Dermis blood vessel endothelial cell (primary cell): Measurements from ENCODE around the gene ETV7. TPM values are rescaled to one million over a fixed set of nuclear protein-coding genes. Genes with fewer than 3 reads are reported as not detected.
A peak's percentile ranks its signal among the peaks of the same experiment; 100 is the strongest.
"Not testable (repeated sequence)": the region's sequence is repeated elsewhere in the genome, so short reads cannot be mapped to it uniquely, and the experiment has no call there.

Experiments
- DNase-seq: peaks from one replicate; pipeline ENCODE4 v3.0.0; 2010
- total RNA-seq: library from RNA; depleted of rRNA; stranded (reverse); fragments of >200 nt; gene quantifications from 2 replicates; pipeline ENCODE4 v1.2.3, GENCODE V29; 2014

ETV7 gene
- total RNA-seq, 1 donor from 2014 or later = 0.17 TPM

DNA sequence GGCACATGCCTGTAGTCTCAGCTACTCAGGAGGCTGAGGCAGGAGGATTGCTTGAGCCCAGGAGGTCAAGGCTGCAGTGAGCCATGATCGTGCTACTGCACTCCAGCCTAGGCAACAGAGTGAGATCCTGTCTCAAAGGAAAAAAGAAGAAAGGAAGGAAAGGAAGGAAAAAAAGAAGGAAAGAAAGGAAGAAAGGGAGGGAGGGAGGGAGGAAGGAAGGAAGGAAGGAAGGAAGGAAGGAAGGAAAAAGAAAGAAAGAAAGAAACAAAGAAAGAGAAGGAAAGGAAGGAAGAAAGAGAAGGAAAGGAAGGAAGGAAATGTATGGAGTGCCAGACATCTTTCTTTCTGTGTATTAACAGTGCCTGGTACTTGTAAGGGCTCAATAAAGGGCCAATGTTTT lies 49.2 kb downstream of the ETV7 start:
- not testable (repeated sequence) for DNase-seq

DNA sequence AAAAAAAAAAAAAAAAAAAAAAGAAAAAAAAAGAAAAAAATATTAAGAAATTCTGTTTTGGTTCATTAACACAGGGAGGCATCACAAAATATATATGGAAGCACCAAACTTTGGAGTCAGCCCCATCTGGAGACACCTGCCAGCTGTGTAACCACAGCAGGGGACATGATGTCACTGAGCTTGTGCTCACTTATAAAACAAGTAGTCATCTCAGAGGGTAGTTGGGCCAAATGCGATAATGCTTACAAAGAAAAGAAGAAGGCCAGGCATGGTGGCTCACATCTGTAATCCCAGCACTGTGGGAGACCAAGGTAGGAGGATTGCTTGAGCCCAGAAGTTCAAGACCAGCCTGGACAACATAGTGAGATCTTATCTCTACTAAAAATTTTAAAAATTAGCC lies 49.7 kb downstream of the ETV7 start:
- no peak for DNase-seq

DNA sequence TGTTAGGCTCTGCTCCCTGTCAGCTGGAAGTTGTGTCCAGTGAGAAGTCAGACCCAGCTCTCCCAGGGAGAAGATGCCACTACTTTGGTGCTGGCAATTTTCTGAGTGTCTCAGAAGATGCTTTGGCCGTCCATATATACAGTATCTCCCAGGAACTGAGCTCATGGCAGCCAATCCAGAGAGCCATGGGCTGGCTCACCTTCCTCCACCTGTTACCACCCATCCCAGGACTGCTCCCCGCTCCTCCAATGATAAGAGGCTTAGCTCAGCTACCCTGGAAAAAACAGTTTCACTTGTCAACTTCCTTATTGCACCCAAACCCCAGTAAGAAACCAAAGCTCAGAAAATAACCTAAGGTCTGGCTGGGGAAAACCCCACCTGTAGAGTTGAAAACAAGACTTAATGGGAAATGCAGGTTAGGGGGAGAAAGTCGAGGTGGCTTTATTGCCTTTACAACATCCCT lies 50.7 kb downstream of the ETV7 start, which contains the start of gene BNIP5:
Gene BNIP5, minus strand, starts transcription at position 110 of the 463 bp plus-strand sequence. CDS start 6,198 bp downstream, outside the sequence.
- DNase-seq = no peak

DNA sequence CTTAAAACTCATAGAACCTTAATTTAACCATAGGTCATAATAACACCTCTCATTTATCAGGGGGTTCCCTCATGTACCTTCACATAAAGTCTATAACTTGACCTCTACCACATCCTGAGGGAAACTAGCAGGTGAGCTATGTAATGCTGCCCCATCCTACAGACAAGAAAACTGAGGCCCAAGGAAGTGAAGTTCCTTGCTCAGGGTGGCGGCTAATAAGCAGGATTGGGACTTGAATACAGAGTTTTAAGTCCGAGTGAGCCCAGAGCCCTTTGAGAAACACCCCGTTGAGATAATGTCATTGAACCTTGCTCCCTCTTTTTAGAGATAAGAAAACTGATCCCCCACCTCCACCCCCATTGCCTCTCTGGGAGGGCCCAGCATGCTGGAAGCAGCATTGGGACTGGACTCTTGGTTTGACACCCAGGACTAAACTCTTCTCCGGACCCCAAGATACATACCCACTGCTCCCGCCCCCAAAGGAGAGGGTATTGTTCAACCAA lies 51.2 kb downstream of the ETV7 start:
- no peak for DNase-seq

DNA sequence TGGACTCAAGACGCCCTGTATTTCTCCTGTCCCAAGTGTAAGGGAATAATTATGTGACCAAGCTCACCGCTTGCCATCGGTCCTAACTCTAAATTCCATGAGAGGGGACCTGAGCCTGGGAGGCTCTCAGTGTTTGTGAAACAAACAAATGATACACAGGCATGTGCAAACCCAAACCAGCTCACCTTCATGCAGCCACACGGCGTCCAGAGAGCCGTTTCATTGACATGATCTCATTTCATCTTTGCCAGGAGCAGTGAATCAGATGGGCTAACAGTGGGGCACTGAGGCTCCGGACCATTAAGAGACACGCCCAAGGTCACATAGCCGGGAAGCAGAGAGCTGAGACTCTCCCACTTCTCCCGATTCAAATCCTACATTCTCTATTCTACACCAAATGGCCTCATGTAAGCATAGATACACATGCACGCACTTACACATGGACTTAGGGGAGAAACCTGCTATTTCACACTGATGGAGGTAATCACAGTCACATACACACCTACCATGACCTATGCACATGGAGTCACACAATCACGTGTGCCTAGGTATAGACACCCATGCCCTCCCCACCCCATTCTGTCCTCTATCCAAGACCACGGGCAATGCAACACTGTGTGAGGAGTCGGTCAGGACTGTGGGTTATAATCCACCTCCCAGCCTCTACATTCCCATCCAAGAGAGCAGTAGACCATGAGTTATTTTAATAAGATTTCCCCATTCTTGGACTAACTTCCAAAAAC lies 51.8 kb downstream of the ETV7 start:
- no peak for DNase-seq

DNA sequence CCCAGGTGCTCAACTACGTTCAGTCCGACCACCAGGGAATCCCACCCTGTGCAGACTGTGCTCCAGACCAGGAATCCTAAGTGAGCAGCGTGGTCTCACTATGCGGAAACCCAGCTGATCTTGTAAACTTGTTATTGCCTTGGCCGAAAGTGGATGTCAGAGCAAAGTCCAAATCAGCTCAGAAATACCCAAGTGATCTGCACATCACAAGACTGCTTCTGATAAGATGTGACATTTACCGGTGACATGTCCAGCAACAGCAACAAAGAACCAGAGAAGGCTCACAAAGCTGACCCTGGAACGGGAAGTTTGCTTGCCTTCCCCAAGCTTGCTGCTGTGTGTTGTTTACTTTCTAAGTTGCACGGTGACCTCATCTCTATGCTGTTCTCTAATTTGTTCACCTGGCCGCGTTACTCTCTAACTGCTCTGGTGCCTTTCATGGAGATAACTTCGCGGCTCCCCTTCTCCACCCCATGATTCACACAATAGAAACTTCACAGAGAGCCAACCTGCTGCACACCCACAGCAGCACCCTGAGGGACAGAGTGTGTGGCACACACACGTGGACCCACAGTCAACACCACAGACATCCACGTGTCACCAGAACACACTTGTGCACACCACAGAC lies 52.5 kb downstream of the ETV7 start:
- DNase-seq = no peak

DNA sequence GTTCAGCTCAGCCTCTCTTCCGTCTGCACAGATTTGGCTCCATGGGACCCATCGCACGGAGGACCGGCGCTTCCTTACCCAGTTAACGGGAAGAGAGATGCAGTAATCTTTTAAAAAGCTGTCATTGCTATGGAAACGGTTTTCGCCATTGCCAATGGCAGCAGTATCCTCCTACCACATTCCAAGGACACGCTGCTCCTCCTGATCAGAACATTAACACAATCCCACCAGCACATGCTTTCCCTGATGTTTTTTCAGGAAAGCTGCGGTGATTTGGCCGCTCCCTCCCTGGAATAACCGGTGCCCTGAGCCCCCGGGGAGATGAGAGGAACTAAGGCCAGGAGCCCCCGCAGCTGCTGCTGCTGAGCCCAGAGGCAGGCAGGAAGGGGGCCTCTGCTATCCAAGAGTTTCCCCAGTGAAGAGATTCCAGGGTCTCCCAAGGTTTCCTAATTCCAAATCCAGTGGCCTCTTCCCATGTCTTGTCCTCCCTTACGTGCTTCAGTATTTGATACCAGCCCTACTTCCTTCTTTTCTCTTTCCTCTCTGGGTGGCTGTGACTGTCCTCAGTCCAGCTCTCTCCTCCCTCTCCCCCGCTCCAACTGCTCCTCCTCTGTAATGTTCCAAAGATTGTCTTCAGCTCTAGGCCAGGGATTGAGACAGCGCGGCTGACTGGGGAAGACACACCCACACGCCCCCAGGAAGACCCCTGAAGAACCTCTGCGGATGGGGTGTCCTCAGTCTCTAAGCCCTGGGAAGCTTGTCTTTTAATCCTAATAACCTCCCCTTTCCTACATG lies 53.3 kb downstream of the ETV7 start:
- no peak for DNase-seq

DNA sequence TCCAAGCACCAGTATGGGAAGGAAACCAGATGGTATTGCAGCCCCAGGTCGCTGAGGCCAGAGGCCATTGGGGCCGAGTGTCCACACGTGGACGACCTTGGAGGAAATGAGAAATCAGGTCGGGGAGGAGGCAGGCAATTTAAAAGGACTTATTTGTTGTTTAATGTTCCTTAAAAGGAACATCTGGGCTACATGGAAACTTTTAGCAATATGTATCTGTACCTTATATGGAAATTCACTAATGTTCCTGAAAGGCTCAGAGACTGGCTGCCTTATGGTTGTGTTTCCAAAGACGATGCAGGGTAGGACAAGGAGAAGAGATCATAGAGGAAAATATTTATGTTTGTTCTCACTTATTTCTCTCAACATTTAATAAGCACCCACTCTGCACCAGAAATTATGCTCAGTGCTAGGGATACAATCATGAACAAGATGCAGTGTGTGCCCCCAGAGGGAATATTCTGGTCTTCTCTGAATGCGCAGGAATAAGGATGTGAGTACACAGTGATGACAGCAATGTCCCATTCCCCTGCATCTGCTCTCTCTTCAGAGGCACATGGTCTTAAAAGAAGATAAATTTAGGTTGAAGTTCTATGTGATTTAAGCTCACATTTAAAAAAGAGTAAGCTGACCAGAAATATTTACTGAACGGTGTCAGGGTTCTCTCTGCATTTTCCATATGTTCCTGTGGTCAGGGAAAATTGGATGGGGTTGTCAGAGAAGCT lies 54.1 kb downstream of the ETV7 start:
- no peak for DNase-seq

DNA sequence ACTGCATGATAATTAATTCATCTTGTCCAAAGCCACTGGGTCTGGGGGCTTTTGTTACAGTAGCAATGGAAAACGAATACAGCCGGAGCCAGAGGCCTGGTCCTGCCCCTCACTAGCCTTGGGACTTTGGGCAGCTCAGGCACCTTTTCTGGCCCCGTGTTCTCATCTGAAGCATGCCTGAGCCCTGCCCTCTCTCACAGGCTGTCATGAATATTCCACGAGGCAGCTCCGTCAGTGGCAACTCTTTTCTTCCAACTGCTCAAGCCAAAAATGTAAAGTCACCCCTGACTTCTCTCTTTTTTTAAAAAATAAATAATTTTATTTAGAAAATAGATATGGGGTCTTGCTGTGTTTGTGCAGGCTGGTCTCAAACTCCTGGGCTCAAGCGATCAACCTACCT lies 56.1 kb downstream of the ETV7 start:
- DNase-seq = no peak

DNA sequence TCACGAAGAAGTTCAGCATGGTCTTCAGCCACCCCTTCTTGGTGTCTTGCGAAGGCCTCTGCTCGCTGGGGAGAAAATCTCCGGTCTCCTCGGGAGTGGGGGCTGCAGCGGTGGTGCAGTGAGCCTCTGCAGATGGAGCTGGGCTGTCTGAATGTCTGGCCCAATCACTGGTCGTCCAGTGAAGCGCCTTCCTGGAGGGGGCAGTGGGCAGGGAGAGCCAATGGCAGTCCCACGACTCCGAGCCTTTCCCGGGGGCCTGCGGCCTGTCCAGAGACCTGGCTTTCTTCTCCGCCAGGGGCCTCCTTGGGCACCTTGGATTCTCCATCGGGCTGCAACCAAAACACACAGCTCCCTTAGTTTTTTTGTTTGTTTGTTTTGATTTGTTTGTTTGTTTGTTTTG lies 57.1 kb downstream of the ETV7 start:
- no peak for DNase-seq

DNA sequence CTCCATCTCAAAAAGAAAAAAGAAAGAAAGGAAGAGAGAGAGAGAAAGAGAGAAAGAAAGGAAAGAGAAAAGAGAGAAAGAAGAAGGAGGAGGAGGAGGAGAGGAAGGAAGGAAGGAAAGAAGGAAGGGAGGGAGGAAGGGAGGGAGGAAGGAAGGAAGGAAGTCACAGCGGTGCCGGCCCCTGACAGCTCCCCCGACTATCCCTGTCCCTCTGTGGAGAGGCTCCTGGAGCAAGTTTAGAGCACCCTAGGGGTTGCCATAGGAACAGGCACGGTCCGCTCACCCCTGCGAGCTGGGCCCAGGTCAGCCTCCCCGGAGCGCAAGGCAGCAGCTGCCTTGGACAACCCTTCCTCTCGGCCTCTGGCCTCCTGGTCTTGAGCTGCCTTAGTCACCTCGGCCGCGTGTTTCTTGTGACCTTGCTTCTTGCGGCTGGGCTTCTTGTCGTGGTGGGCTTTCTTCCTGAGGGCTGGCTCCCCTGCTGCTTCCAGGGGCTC lies 57.6 kb downstream of the ETV7 start:
- no peak for DNase-seq

DNA sequence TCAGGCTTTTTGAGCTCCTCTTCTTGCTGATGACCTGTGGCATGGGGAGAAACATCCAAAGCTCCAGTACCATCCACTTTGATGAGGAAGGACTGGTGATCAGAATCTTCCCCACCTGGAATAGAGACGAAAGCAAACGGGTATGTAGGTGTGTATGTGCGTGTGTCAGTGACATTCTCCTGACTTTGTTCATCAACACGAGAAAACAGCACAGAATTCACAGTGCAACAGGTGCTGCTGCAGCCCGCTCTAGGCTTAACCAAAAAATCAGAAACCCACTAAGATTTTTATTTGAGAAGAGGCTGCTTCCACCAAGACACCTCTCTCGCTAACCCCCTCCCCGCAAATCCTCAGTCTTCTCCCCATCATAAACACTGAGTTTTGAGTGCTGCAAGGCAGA lies 58.9 kb downstream of the ETV7 start:
- DNase-seq = no peak

DNA sequence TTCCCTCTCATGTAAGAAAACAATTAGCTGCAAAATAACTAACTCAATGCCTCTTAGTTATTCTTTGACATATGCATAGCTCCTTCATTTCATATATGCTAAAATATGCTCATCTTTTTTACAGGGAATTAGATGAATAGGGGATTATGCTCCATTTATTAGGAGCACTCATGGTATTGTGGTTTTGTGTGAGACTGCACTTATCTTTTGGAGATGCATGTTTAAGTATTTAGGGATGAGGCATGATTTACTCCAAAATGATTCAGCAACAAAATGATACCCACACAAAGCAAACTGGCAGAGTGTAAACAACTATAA lies 59.6 kb downstream of the ETV7 start:
- no peak for DNase-seq

DNA sequence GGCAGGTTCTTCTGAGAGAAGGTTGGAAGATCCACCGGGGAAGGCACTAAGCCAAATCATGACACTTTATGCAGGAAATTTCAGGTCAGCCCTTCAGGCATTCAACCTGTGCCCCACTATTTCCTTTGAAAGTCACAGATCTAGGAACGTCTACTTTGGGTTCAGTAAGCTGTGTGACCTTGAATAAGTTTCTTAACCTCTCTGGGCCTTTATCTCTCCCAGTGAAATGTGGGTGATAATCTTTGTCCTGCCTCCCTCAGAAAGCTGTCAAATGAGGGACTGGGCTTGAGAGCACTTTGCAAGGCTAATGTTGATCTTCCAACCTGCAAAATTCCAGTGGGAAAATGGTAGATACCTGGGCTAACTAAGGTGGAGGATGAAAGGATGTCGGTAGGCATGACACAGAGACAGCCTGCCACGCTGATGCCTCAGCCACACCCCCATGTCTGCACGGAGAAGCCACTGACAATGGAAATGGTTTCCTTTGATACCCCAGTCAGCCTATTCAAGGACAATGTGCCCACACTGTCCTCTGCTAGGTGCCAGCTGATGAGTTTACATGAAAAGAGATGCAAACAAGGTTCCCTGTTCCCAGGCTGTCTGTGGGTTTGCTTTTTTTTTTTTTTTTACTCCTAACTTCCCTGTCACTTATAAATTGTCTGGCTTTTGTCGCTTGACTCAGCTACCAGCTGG lies 60.1 kb downstream of the ETV7 start:
- DNase-seq = no peak

DNA sequence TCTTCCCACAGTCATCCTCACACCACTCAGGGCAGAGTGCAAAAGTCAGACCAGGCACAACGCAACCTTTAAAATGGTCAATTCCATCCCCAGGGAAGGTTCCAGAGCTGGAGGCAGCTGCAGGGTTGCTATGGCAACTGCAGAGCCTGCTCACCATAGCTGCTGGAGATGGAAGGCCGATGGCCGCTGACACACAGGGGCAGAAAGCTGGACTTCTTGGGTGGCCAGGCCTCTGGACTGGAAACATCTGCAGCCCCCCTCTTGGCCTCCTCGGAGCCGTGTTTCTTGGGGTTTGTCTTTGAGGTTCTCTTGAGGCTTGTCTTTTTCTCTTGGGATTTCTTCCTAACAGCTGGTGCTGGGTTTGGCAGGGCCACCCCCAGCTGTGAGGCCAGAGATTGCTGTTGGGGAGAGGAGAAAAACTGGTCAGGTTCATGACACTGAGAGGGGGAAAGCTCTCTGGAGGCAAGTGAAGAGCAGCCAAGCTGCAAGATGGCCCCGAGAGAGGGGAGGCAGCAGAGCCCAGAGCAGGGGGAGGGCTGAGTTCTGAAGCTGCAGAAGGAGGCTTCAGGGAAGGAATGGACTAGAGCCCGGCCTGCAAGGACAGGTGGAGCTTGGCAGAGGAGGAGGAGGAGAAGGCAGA lies 61.0 kb downstream of the ETV7 start:
- DNase-seq = no peak

DNA sequence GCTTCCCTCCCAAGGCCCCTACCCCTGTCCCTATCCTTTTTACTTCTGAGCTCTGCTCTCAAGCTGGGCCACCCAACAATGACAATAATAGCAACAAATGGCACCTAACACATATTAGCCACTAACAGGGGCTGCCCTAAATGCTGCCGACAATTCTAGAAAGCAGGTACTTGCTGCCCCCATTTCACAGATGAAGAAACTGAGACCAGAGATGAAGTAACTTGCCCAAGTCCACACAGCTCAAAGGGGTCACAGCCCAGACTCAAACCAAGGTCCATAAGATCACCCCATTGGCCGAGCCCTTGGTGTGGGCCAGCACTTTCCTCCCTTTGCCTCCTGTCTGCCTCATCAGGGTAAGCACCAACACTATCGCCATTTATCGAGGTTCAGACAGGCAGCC lies 62.8 kb downstream of the ETV7 start:
- no peak for DNase-seq

DNA sequence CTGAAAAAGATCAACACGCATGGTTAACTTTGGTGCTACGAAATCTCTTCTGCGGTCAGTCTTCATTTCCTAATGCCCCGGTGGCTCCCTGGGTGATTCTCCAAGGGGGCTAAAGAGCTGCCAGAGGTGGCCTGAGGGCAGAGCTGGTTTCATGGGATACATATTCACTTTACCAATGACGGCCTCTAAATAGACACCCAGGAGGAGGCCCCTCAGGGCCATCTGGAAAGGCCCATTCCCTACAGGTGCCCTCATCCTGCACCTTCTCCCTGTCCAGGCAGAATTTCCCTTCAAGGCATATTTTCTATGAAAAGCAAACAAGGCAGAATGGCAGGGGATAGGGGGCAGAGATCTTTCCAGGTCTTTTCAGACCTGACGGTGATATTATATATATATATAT lies 63.3 kb downstream of the ETV7 start:
- no peak for DNase-seq

DNA sequence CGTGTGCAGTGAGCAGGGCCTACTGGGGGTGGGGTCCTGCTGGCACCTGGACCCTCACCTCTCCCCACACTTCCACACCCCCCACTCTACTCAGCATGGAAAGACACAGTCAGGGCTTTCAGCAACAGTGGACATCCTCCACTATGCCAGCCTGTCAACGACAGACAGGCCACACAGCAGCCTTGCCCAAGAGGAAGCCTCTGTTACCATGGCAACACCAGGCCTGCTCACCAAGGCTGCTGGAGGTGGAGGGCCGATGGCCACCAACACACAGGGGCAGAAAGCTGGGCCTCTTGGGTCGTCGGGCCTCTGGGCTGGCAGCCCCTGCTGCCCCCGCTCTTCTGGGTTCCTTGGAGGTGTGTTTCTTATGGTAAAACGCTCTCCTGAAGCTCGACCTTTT lies 64.4 kb downstream of the ETV7 start:
- DNase-seq = peak; percentile 21

DNA sequence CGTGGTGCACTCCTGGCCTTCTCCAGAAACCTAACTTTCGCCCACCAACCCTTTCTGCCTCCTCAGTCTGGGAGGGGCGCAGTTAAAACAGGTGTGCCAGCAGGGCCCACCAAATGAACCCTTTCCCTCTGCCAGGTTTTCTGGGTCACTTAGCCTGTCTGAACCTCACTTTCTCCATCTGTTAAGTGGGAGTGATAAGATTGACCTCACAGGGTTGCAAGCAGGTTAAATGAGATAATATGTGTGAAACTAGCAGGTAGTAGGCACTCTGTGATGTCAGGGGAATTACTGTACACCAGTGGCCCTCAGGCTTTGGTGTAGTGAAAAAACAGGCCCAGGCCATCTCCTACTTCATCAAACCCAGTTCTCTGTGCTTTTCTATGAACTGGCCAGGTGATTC lies 64.9 kb downstream of the ETV7 start:
- DNase-seq = no peak

DNA sequence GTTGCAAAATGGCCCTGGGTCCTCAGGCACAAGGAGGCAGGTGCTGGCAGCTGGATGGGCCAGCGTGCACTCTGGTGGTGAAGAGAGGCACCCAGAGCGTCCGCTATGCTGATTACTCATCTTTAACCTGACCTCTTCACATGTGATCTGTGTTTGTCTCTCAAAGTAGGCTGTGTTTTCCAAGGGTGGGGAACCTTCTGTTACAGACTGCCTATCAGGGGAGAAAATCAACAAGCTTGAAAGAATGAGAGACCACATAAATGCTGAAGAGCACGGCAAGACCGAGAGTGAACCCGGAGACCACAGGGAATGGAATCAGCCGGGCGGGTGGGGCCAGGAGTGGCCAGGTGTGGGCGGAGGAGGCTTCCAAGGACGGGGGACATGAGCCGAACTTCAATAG lies 67.0 kb downstream of the ETV7 start:
- DNase-seq = no peak

DNA sequence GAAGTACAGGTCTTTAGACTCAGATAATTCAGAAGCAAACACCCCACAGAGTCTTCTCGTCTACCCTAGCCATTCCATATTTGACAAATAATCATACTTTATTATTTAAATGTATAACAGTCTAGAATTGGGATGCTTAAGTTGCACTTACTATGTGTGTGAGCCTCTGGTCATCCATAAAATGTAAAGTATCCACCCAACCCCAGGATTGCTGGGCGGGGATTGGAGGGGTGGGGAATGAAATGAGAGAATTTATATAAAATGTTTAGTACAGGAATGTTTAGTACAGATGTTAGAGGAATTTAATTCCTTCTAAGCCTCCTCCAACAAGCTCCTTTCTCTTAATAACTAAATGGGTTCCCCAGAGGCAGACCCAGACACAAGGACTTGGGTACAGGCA lies 67.6 kb downstream of the ETV7 start:
- DNase-seq = no peak

DNA sequence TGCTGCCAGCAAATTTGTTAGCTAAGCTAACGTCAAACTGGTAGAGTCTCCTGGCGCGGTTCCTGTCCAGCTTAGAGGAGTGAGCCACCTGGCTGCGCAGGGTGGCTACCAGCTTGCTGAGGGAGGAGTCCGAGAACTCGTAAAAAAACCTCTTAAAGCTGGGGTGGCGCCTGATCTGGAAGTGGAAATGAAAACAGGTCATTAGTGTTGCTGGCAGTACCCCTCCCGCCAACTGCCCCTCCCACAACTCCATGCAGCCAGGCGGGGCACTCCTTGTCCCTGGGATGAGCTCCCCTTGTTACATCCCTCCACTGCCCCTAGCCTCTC lies 68.1 kb downstream of the ETV7 start:
- DNase-seq = no peak
